ENCODE data around the gene ACSM6.

DNA sequence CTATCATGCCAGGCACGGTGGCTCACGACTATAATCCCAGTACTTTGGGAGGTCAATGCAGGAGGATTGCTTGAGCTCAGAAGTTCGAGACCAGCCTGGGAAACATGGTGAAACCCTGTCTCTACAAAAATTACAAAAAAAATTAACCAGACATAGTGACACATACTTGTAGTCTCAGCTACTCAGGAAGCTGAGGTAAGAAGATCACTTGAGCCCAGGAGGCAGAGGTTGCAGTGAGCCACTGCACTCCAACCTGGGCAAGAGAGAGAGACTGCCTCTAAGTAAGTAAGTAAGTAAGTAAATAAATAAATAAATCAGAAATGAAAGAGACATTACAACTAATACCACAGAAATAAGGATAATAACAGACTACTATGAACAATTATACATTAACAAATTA, 60.6 kb downstream of the ACSM6 start:
- TF ChIP-seq BACH2 (CRISPR knock-in tag; IDR thresholded peaks at IDR 0.05; ENCODE audit: borderline replicate concordance), result no peak
- no peak for TF ChIP-seq OSR1 (CRISPR knock-in tag; IDR thresholded peaks at IDR 0.05)
- no peak for TF ChIP-seq ZFP3 (CRISPR knock-in tag; IDR thresholded peaks at IDR 0.05)
- TF ChIP-seq ZFP30 (CRISPR knock-in tag; IDR thresholded peaks at IDR 0.05), result no peak
- TF ChIP-seq SNAI2 (CRISPR knock-in tag; IDR thresholded peaks at IDR 0.05), result no peak
- no peak for TF ChIP-seq TOX (CRISPR knock-in tag; IDR thresholded peaks at IDR 0.05; ENCODE audit: borderline replicate concordance)
- TF ChIP-seq, protein P1, sequence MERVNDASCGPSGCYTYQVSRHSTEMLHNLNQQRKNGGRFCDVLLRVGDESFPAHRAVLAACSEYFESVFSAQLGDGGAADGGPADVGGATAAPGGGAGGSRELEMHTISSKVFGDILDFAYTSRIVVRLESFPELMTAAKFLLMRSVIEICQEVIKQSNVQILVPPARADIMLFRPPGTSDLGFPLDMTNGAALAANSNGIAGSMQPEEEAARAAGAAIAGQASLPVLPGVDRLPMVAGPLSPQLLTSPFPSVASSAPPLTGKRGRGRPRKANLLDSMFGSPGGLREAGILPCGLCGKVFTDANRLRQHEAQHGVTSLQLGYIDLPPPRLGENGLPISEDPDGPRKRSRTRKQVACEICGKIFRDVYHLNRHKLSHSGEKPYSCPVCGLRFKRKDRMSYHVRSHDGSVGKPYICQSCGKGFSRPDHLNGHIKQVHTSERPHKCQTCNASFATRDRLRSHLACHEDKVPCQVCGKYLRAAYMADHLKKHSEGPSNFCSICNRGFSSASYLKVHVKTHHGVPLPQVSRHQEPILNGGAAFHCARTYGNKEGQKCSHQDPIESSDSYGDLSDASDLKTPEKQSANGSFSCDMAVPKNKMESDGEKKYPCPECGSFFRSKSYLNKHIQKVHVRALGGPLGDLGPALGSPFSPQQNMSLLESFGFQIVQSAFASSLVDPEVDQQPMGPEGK (CRISPR knock-in tag; IDR thresholded peaks at IDR 0.05; ENCODE audit: borderline replicate concordance), result no peak
- TF ChIP-seq POU6F1 (CRISPR knock-in tag; IDR thresholded peaks at IDR 0.05; ENCODE audit: borderline replicate concordance, low read depth), result no peak
- TF ChIP-seq ISL1 (CRISPR knock-in tag; IDR thresholded peaks at IDR 0.05), result no peak
- no peak for TF ChIP-seq ARNTL (CRISPR knock-in tag; IDR thresholded peaks at IDR 0.05; ENCODE audit: borderline replicate concordance, low read depth)
- TF ChIP-seq ZNF70 (CRISPR knock-in tag; IDR thresholded peaks at IDR 0.05), result no peak
